ENCODE results near the gene APOM.

DNA sequence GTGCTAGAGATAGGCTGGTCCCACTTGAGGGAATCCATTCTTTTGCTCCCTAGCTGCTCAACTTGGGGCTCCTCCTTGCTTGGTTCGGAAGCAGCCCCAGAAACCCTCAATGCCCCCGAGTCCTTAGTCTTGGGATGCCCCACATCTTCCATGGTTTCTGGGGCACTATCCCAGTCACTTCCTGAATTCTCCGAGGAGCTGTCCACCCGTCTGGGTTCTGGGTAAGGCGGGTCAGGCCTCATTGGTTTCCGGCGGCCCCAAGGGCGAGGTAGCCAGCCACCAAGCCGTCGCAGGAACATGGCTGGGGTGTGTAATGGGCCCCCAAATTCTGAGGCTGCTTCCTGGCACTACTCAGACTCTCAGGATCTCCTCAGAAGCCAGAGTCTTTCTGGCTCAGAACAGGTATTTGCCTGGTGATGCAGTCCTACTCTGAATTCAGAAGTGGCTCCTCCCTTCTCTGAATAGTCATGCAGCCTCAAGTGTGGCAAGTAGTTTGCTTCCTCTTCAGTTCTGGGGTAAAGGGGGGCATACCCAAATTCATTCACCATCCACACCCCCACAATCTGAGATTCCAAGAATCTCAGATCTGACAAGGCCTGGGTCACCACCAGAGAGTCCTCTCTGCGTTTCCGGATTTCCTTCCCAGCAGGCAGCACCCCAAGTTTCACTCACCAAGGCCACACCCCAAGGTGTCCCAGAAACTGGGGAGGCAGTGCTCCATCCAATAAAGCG lies 4.1 kb downstream of the APOM start:
- TF ChIP-seq, protein P1, sequence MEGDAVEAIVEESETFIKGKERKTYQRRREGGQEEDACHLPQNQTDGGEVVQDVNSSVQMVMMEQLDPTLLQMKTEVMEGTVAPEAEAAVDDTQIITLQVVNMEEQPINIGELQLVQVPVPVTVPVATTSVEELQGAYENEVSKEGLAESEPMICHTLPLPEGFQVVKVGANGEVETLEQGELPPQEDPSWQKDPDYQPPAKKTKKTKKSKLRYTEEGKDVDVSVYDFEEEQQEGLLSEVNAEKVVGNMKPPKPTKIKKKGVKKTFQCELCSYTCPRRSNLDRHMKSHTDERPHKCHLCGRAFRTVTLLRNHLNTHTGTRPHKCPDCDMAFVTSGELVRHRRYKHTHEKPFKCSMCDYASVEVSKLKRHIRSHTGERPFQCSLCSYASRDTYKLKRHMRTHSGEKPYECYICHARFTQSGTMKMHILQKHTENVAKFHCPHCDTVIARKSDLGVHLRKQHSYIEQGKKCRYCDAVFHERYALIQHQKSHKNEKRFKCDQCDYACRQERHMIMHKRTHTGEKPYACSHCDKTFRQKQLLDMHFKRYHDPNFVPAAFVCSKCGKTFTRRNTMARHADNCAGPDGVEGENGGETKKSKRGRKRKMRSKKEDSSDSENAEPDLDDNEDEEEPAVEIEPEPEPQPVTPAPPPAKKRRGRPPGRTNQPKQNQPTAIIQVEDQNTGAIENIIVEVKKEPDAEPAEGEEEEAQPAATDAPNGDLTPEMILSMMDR (IDR thresholded peaks at IDR 0.05 in 8 of 11, conservative IDR thresholded peaks at IDR 0.05 in 3 of 11): no peak
- TF ChIP-seq POLR2A (IDR thresholded peaks at IDR 0.05): no peak
- TF ChIP-seq POLR2AphosphoS5 (IDR thresholded peaks at IDR 0.05): no peak
